LoVo (cell line): Measurements from ENCODE around the gene HMGCL.

Experiments used
- DNase-seq: peaks from one replicate; pipeline ENCODE4 v3.0.0-alpha.2; 2016; ENCODE audit warnings: low spot score

The HMGCL gene

DNA sequence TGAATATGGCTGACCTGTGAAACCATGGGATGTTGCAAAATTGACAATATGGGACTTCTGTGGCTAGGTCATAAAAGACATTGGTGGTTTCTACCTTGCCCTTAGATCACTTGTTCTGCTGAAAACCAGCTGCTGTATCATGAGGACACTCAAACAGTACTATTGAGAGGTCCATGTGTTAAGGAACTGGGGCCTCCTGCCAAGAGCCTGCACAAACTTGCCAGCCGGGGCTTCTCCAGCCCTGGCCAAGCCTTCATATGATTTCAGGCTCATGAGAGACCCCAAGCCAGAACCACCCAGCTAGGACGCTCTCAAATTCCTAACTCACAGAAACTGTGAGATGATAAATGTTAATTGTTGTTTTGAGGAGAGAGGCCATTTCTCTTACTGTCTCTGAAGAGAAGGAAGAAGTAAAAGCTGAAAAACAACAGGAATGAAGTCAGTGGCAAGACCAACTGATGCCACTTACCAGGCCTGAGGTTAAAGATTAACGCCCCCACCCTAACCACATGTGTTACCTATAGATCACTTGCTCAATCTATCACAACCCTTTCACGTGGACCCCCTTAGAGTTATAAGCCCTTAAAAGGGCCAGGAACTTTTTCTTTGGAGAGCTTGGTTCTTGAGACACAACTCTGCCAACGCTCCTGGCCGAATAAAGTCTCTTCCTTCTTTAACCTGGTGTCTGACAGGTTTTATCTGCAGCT is 50.9 kb downstream of the HMGCL start:
- DNase-seq: no peak

DNA sequence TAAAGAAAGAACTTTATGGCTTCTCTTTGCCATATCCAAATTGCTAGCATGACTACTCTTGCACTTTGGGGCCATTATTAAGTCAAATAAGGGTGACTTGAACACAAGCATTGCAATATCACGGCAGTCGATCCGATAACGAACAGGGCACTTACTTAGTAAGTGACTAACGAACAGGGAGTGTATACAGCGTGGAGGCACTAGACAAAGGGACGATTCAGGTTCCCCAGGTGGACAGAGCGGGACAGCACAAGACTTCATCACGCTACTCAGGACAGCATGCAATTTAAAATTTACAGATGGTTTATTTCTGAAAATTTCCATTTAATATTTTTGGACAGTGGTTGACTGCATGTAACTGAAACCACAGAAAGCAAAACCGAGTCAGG is 52.4 kb downstream of the HMGCL start:
- DNase-seq: no peak

DNA sequence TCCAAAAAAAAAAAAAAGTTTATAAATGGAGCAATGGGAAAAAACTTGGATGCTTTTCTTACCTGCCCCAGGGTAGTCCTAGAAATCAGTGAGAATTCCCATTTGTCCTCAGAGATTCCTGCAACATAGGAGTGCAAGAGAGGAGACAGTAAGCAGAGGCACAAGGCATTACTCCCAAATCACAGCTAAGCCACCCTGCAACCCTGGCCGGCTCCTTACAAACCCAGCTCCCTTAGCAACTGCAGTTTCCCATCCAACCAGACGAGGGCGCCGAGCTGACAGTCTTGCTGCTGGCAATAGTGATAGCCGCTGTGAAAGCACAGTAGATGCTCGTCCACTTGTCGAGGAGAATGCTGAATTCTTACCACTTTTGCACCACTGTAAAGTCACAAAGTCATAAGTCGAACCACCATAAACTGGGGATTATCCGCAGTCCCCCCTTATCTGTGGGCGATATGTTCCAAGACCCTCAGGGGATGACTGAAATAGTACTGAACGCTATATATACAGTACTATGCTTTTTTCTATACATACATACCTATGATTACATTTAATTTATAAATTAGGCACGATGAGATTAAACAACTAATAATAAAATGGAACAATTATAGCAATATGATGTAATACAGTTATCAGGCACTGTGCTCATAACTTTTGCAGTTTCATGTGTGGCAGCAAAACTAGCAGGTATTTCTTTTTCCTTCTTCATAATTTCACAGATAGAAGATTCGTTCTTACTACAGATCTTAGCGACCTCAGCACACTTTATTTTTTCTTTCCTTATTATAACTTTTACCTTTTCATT is 53.0 kb downstream of the HMGCL start:
- DNase-seq: peak; percentile 77

DNA sequence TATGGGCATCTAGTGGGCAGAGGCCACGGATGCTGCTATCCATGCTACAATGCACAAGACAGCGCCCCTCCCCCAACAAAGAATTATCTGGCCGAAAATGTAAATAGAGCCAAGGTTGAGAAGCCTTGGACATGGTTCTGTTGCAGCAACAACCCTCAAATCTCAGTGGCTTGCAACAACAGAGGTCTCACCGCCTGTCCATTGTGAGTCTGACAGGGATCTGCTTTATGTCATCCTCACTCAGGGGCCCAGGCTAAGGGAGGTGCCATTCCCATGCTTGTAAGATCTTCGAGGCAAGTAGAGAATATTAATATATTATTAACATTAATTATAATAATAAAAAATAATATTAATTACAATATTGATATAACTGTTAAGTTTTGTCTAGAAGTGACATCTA is 56.5 kb downstream of the HMGCL start:
- DNase-seq: no peak

DNA sequence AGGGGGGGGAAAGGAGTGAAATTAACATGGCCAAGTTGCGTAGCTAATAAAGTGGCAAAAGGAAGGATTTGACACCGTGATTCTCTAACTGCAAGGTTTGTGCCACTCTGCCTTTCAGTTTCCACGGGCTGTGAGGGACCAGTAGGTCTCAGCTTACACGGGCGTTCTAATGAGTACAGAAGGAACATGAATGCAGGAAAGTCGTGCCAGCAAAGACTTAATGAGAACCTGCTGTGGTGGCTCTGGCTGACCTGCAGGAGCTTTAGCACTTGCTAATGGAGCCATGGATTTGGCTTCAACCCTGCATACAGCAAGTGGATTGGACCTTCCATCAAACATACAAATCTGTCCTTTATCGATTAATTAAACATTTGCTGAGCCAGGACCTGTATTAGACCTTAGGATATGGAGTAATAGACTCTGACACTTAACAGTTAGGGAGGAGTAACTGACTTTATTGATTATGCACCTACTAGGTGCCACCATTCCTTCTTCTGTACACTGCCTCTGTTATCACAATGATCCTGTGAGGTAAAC is 62.1 kb downstream of the HMGCL start:
- no peak for DNase-seq

DNA sequence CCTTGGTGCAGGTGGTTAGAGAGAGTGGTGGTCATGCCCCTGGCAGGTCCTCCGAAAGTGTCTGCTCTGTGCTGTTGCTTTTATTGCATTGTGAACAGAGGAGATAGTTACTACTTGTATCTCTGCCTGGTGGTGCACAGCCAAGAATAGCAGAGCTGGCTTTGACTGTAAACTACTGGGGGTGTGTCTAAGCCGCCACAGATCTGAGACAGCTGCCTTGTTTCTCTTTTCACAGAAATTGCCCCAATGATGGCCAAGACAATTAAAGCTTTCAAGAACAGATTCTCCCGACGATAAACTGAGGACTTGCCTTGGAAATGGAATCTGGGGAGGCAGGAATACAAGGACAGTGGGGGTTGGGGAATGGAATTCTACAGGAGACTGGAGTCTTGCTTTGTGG is 66.0 kb downstream of the HMGCL start:
- DNase-seq: no peak

DNA sequence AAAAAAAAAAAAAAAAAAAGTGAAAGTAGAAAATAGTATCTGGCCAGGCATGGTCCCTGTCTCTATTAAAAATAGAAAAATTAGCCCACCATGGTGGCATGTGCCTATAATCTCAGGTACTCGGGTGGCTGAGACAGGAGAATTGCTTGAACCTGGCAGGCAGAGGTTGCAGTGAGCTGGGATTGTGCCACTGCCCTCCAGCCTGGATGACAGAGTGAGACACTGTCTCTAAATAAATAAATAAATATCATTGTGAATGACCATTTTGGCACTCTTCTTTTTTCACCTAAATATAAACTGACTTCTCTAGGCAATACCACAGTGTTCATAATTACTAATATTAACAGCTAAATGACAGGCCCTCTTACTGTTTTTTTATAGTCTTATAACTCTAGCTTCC is 67.4 kb downstream of the HMGCL start:
- DNase-seq: no peak

DNA sequence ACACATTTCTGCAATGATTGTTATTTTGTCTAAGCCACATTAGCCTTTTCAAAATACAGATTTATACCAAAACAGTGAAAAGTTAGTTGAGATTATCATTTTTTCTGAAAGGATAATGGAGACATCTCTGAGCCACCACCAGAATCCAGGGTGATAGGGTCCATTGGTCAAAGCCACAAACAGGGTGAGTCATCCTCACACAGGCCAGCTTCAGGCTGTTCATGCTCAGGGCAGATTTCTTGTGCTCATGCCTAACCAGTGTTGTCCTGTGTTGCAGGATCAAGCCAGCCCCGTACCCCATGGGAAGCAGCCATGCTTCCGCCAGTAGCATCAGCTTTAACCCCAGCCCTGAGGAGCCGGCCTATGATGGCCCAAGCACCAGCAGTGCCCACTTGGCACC is 68.6 kb downstream of the HMGCL start:
- DNase-seq: no peak

DNA sequence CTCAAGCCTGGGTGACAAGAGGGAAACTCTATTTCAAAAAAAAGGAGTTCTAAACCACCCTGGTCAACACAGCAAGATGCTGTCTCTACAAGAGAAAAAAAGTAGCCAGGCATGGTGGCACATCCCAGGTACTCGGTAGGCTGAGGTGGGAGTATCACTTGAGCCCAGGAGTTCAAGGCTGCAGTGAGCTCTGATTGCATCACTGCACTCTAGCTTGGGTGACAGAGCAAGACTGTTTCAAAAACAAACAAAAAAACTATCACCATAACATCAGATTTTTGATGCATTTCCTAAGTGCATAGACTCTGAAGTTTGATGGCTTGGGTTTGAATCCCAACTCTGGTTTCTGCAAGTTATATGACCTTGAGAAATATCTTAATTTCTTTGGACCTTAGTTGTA is 72.3 kb downstream of the HMGCL start:
- no peak for DNase-seq
